Measurements from ENCODE around the gene NKX2-4.
"Not testable (repeated sequence)": the region's sequence is repeated elsewhere in the genome, so short reads cannot be mapped to it uniquely, and the experiment has no call there.

DNA sequence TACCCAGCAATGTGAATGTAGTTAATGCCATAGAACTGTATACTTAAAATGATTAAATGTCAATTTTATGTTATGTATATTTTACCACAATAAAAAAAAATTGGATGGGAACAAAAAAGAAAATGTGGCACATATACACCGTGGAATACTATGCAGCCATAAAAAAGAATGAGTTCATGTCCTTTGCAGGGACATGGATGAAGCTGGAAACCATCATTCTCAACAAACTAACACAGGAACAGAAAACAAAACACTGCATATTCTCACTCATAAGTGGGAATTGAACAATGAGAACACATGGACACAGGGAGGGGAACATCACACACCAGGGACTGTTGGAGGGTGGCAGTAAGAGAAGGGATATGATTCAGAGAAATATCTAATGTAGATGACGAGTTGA is 21.8 kb upstream of the NKX2-4 start:
- TF ChIP-seq CTCF (IDR thresholded peaks at IDR 0.05); ZFX (IDR thresholded peaks at IDR 0.05; ENCODE audit: borderline replicate concordance): not testable (repeated sequence)

Data from 22Rv1 (cell line).